ENCODE data around the gene RNF144B. TPM values are rescaled to one million over a fixed set of nuclear protein-coding genes. Genes with fewer than 3 reads are reported as not detected.

Gene RNF144B
- total and polyA plus RNA-seq, 2 of the 8 experiments (the other 6 are each of a cell fraction or from before 2014, with no cell fraction given): 1.8 to 11.2 TPM

DNA sequence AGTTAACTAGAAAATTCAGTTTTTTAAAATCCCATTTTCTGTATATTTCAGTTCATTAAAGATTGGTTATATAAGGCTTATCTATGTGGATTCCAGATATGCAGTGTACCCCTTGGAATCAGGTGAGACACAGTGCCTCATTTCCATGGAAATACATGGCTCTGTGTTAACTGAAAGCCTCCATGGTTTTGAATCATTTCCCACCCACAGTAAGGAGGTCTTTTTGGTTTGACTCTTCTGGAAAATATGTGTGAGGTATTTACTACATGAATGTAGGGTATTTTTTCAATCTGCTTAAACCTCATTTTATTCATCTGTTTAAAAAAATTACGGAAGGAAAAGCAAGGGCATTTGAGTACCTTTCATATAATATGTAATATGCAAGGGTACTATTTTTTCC lies 25.5 kb downstream of the RNF144B start:
- no peaks in the 10 kb centered on the region for H3K23me2 ChIP-seq (ENCODE audit: low read depth, low read length)
- no peak overlapping the region for H3K9ac ChIP-seq (replicated peaks in 1 of 4; ENCODE audit: extremely low read depth in 1 of 4, low read depth in 3 of 4, low read length in 3 of 4)
- H2AFZ ChIP-seq (ENCODE audit: low read length): no peak overlapping the region
- H4K20me1 ChIP-seq (replicated peaks in 1 of 2; ENCODE audit: control insufficient read depth in 1 of 2, insufficient read depth in 2 of 2, low read length in 2 of 2): no peaks in the 10 kb centered on the region
- H3K18ac ChIP-seq (ENCODE audit: extremely low read depth, low read length): no peak overlapping the region
- FAIRE-seq (no peak), DNase-seq (ENCODE audit: low read depth in 1 of 2, low spot score in 2 of 2) (no peak)
- H4K5ac ChIP-seq (ENCODE audit: insufficient read length, low read depth, low read length): no peak overlapping the region
- H3K4ac ChIP-seq (replicated peaks; ENCODE audit: insufficient read length, low read depth, low read length): no peak overlapping the region
- no peaks in the 10 kb centered on the region for H3K27me3 ChIP-seq (replicated peaks in 1 of 4; ENCODE audit: control insufficient read depth in 3 of 4, extremely low read depth in 1 of 4, insufficient read depth in 3 of 4, low read length in 3 of 4)
- no peak overlapping the region for H2BK120ac ChIP-seq (replicated peaks; ENCODE audit: low read depth, low read length)
- H3K79me2 ChIP-seq (ENCODE audit: control insufficient read depth in 1 of 2, insufficient read depth in 2 of 2, low read length in 2 of 2): no peaks in the 10 kb centered on the region
- WGBS, 2 experiments (ENCODE audit: extremely low coverage in 1 of 2, insufficient coverage in 1 of 2, insufficient read length in 1 of 2, insufficient replicate concordance in 2 of 2, low coverage in 1 of 2, low lambda C conversion rate in 2 of 2, missing lambda C conversion rate in 1 of 2): 88% methylated on average over 1 of the region's 1 CpG; no CpG with 5 or more reads in 1 of the 2 experiments
- H2BK20ac ChIP-seq (ENCODE audit: low read length): no peak overlapping the region
- no peak overlapping the region for H3K23ac ChIP-seq (ENCODE audit: insufficient read length)
- H3K4me3 ChIP-seq (ENCODE audit: extremely low read depth in 1 of 4, insufficient read depth in 2 of 4, low read depth in 3 of 4, low read length in 4 of 4): no peak overlapping the region
- no peak overlapping the region for H4K8ac ChIP-seq (ENCODE audit: extremely low read depth, insufficient read depth, low read length)
- POLR2A ChIA-PET (ENCODE audit: partially characterized antibody): no interaction called here
- no peak overlapping the region for H2BK5ac ChIP-seq (ENCODE audit: low read depth, low read length)
- H3K56ac ChIP-seq (replicated peaks; ENCODE audit: insufficient read length, low read depth, low read length): no peak overlapping the region
- H2BK15ac ChIP-seq (ENCODE audit: low read length): no peak overlapping the region
- no peak overlapping the region for H4K91ac ChIP-seq (replicated peaks; ENCODE audit: insufficient read length, low read length)
- H3K79me1 ChIP-seq (ENCODE audit: low read depth, low read length): no peaks in the 10 kb centered on the region
- H3K14ac ChIP-seq (ENCODE audit: insufficient read length): no peak overlapping the region
- H2AK5ac ChIP-seq (ENCODE audit: low read depth, low read length): no peak overlapping the region
- H3K9me3 ChIP-seq (ENCODE audit: insufficient read depth in 2 of 2, low read depth in 1 of 2, low read length in 1 of 2): no peaks in the 10 kb centered on the region
- CTCF ChIA-PET (ENCODE audit: partially characterized antibody): no interaction called here
- no peak overlapping the region for H2BK12ac ChIP-seq (ENCODE audit: low read depth, low read length)
- no peak overlapping the region for H3K4me2 ChIP-seq (ENCODE audit: insufficient read depth in 1 of 2, low read depth in 2 of 2, low read length in 2 of 2)
- no peak overlapping the region for H3K27ac ChIP-seq (ENCODE audit: low read depth, low read length)
- no peaks in the 10 kb centered on the region for H3K4me1 ChIP-seq (replicated peaks in 1 of 4; ENCODE audit: control insufficient read depth in 3 of 4, insufficient read depth in 4 of 4, low read length in 3 of 4)
- no peaks in the 10 kb centered on the region for H3K36me3 ChIP-seq (ENCODE audit: control insufficient read depth in 2 of 4, insufficient read depth in 4 of 4, low read length in 3 of 4)
- TF ChIP-seq, protein P1, sequence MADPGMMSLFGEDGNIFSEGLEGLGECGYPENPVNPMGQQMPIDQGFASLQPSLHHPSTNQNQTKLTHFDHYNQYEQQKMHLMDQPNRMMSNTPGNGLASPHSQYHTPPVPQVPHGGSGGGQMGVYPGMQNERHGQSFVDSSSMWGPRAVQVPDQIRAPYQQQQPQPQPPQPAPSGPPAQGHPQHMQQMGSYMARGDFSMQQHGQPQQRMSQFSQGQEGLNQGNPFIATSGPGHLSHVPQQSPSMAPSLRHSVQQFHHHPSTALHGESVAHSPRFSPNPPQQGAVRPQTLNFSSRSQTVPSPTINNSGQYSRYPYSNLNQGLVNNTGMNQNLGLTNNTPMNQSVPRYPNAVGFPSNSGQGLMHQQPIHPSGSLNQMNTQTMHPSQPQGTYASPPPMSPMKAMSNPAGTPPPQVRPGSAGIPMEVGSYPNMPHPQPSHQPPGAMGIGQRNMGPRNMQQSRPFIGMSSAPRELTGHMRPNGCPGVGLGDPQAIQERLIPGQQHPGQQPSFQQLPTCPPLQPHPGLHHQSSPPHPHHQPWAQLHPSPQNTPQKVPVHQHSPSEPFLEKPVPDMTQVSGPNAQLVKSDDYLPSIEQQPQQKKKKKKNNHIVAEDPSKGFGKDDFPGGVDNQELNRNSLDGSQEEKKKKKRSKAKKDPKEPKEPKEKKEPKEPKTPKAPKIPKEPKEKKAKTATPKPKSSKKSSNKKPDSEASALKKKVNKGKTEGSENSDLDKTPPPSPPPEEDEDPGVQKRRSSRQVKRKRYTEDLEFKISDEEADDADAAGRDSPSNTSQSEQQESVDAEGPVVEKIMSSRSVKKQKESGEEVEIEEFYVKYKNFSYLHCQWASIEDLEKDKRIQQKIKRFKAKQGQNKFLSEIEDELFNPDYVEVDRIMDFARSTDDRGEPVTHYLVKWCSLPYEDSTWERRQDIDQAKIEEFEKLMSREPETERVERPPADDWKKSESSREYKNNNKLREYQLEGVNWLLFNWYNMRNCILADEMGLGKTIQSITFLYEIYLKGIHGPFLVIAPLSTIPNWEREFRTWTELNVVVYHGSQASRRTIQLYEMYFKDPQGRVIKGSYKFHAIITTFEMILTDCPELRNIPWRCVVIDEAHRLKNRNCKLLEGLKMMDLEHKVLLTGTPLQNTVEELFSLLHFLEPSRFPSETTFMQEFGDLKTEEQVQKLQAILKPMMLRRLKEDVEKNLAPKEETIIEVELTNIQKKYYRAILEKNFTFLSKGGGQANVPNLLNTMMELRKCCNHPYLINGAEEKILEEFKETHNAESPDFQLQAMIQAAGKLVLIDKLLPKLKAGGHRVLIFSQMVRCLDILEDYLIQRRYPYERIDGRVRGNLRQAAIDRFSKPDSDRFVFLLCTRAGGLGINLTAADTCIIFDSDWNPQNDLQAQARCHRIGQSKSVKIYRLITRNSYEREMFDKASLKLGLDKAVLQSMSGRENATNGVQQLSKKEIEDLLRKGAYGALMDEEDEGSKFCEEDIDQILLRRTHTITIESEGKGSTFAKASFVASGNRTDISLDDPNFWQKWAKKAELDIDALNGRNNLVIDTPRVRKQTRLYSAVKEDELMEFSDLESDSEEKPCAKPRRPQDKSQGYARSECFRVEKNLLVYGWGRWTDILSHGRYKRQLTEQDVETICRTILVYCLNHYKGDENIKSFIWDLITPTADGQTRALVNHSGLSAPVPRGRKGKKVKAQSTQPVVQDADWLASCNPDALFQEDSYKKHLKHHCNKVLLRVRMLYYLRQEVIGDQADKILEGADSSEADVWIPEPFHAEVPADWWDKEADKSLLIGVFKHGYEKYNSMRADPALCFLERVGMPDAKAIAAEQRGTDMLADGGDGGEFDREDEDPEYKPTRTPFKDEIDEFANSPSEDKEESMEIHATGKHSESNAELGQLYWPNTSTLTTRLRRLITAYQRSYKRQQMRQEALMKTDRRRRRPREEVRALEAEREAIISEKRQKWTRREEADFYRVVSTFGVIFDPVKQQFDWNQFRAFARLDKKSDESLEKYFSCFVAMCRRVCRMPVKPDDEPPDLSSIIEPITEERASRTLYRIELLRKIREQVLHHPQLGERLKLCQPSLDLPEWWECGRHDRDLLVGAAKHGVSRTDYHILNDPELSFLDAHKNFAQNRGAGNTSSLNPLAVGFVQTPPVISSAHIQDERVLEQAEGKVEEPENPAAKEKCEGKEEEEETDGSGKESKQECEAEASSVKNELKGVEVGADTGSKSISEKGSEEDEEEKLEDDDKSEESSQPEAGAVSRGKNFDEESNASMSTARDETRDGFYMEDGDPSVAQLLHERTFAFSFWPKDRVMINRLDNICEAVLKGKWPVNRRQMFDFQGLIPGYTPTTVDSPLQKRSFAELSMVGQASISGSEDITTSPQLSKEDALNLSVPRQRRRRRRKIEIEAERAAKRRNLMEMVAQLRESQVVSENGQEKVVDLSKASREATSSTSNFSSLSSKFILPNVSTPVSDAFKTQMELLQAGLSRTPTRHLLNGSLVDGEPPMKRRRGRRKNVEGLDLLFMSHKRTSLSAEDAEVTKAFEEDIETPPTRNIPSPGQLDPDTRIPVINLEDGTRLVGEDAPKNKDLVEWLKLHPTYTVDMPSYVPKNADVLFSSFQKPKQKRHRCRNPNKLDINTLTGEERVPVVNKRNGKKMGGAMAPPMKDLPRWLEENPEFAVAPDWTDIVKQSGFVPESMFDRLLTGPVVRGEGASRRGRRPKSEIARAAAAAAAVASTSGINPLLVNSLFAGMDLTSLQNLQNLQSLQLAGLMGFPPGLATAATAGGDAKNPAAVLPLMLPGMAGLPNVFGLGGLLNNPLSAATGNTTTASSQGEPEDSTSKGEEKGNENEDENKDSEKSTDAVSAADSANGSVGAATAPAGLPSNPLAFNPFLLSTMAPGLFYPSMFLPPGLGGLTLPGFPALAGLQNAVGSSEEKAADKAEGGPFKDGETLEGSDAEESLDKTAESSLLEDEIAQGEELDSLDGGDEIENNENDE (IDR thresholded peaks at IDR 0.05; ENCODE audit: insufficient replicate concordance, low read length): no peak

Data from H1 (cell line).